H9 (cell line): ENCODE measurements around the gene GRIK3. TPM values are rescaled to one million over a fixed set of nuclear protein-coding genes. Genes with fewer than 3 reads are reported as not detected.

Experiments used
- DNase-seq: peaks from one replicate; pipeline ENCODE4 v3.0.0-alpha.2; 2017
- H2AFZ ChIP-seq: one replicate; pipeline ENCODE4 v1.6.1; 2013; ENCODE audit warnings: mild to moderate bottlenecking, low read length, control low read depth, moderate library complexity
- H2AK5ac ChIP-seq: 2 replicates; pipeline ENCODE4 v1.6.1; 2013; ENCODE audit warnings: low read length, control low read depth, mixed read lengths; ENCODE audit not compliant: insufficient read length
- H2BK120ac ChIP-seq: one replicate; pipeline ENCODE4 v1.6.1; 2013; ENCODE audit warnings: low read depth, mild to moderate bottlenecking, low read length, control low read depth, inconsistent platforms; ENCODE audit not compliant: poor library complexity, severe bottlenecking
- H2BK12ac ChIP-seq: 2 replicates; pipeline ENCODE4 v1.6.1; 2013; ENCODE audit warnings: low read length, control low read depth, mixed read lengths, low read depth; ENCODE audit not compliant: insufficient read length
- H2BK15ac ChIP-seq: 2 replicates; pipeline ENCODE4 v1.6.1; 2013; ENCODE audit warnings: low read depth, low read length, control low read depth
- H2BK20ac ChIP-seq: one replicate; pipeline ENCODE4 v1.6.1; 2013; ENCODE audit warnings: low read depth, mild to moderate bottlenecking, low read length, control low read depth, inconsistent platforms; ENCODE audit not compliant: poor library complexity, severe bottlenecking
- H2BK5ac ChIP-seq: 2 replicates; pipeline ENCODE4 v1.6.1; 2013; ENCODE audit warnings: low read length, control low read depth, mixed read lengths; ENCODE audit not compliant: insufficient read length
- H3K14ac ChIP-seq: 2 replicates; pipeline ENCODE4 v1.6.1; 2013; ENCODE audit warnings: low read length, control low read depth; ENCODE audit not compliant: insufficient read depth
- H3K18ac ChIP-seq: 2 replicates; pipeline ENCODE4 v1.6.1; 2013; ENCODE audit warnings: low read depth, mild to moderate bottlenecking, mixed read lengths, low read length, control low read depth; ENCODE audit not compliant: insufficient read length
- H3K23ac ChIP-seq: 2 replicates; pipeline ENCODE4 v1.6.1; 2013; ENCODE audit warnings: low read length, control low read depth, mixed read lengths, low read depth; ENCODE audit not compliant: insufficient read length
- H3K23me2 ChIP-seq: 2 replicates; pipeline ENCODE4 v1.6.1; 2013; ENCODE audit warnings: low read depth, mild to moderate bottlenecking, mixed read lengths, low read length, control low read depth; ENCODE audit not compliant: insufficient read length, poor library complexity, severe bottlenecking
- H3K27ac ChIP-seq: 2 replicates; pipeline ENCODE4 v1.5.1; 2013; ENCODE audit warnings: low read length, control low read depth, mixed read lengths, low read depth; ENCODE audit not compliant: insufficient read length
- H3K27me3 ChIP-seq: 2 replicates; pipeline ENCODE4 v1.6.1; 2013; ENCODE audit warnings: low read length, control low read depth, inconsistent platforms; ENCODE audit not compliant: insufficient read depth
- H3K4ac ChIP-seq: 2 replicates; pipeline ENCODE4 v1.6.1; 2013; ENCODE audit warnings: low read depth, mild to moderate bottlenecking, control low read depth, inconsistent platforms, low read length, moderate library complexity
- H3K4me1 ChIP-seq: 2 replicates; pipeline ENCODE4 v1.6.1; 2013; ENCODE audit warnings: low read length, control low read depth, inconsistent platforms; ENCODE audit not compliant: insufficient read depth
- H3K4me2 ChIP-seq: 2 replicates; pipeline ENCODE4 v1.6.1; 2013; ENCODE audit warnings: low read length, control low read depth, mixed read lengths; ENCODE audit not compliant: insufficient read length, insufficient read depth
- H3K56ac ChIP-seq: 2 replicates; pipeline ENCODE4 v1.6.1; 2013; ENCODE audit warnings: low read depth, mild to moderate bottlenecking, mixed read lengths, low read length, control low read depth; ENCODE audit not compliant: insufficient read length
- H3K79me1 ChIP-seq: 2 replicates; pipeline ENCODE4 v1.6.1; 2013; ENCODE audit warnings: low read depth, mild to moderate bottlenecking, moderate library complexity, low read length, control low read depth, inconsistent platforms; ENCODE audit not compliant: insufficient read depth, poor library complexity, severe bottlenecking
- H3K79me2 ChIP-seq: 2 replicates; pipeline ENCODE4 v1.6.1; 2013; ENCODE audit warnings: low read length, control low read depth, inconsistent platforms; ENCODE audit not compliant: insufficient read depth
- H3K9ac ChIP-seq: 2 replicates; pipeline ENCODE4 v1.6.1; 2013; ENCODE audit warnings: low read length, control low read depth, mixed read lengths; ENCODE audit not compliant: insufficient read length; ENCODE audit errors: extremely low read depth
- H3K9me3 ChIP-seq: one replicate; pipeline ENCODE4 v1.6.1; 2013; ENCODE audit warnings: low read depth, low read length, inconsistent platforms; ENCODE audit not compliant: control insufficient read depth
- H3T11ph ChIP-seq: one replicate; pipeline ENCODE4 v1.6.1; 2013; ENCODE audit warnings: mild to moderate bottlenecking, low read length, control low read depth, inconsistent platforms
- H4K20me1 ChIP-seq: one replicate; pipeline ENCODE4 v1.6.1; 2013; ENCODE audit not compliant: control insufficient read depth, insufficient read length, insufficient read depth
- H4K5ac ChIP-seq: 2 replicates; pipeline ENCODE4 v1.6.1; 2013; ENCODE audit warnings: low read depth, mild to moderate bottlenecking, mixed read lengths, low read length, control low read depth; ENCODE audit not compliant: insufficient read length
- H4K8ac ChIP-seq: replicated peaks from 2 replicates; pipeline ENCODE4 v1.6.1; 2013; ENCODE audit warnings: low read length, control low read depth, mixed read lengths, low read depth; ENCODE audit not compliant: insufficient read length
- H4K91ac ChIP-seq: 2 replicates; pipeline ENCODE4 v1.6.1; 2013; ENCODE audit warnings: low read depth, mild to moderate bottlenecking, moderate library complexity, mixed read lengths, low read length, control low read depth; ENCODE audit not compliant: insufficient read length
- H3K27ac Mint-ChIP-seq, 3 experiments: 2 replicates in 2 of 3; 3 replicates in 1 of 3; pipeline ENCODE4 v1.8.0; 2020 to 2021; ENCODE audit warnings: mixed read lengths in 3 of 3, mild to moderate bottlenecking in 1 of 3, moderate library complexity in 1 of 3
- H3K27me3 Mint-ChIP-seq: 2 replicates; pipeline ENCODE4 v1.8.0; 2021; ENCODE audit warnings: low read depth, mild to moderate bottlenecking, moderate library complexity, mixed read lengths
- H3K36me3 Mint-ChIP-seq, 3 experiments: 2 replicates in 2 of 3; 3 replicates in 1 of 3; pipeline ENCODE4 v1.8.0; 2020 to 2021; ENCODE audit warnings: low read depth in 3 of 3, mixed read lengths in 3 of 3; ENCODE audit not compliant: insufficient read depth in 1 of 3
- H3K4me1 Mint-ChIP-seq, 2 experiments: 2 replicates each; pipeline ENCODE4 v1.8.0; 2020; ENCODE audit warnings: mixed read lengths in 2 of 2
- H3K4me3 Mint-ChIP-seq, 2 experiments: 2 replicates in 1 of 2; 3 replicates in 1 of 2; pipeline ENCODE4 v1.8.0; 2020 to 2021; ENCODE audit warnings: mild to moderate bottlenecking in 2 of 2, mixed read lengths in 2 of 2, moderate library complexity in 1 of 2
- H3K9me3 Mint-ChIP-seq, 2 experiments: 2 replicates in 1 of 2; 3 replicates in 1 of 2; pipeline ENCODE4 v1.8.0; 2020; ENCODE audit warnings: mild to moderate bottlenecking in 2 of 2, mixed read lengths in 2 of 2, moderate library complexity in 1 of 2
- CTCF ChIP-seq: fragments of 200-600 bp; sonication (generic); conservative IDR thresholded peaks from 3 replicates; pipeline ENCODE4 v1.8.0; 2021; ENCODE audit warnings: antibody characterized with exemption, mild to moderate bottlenecking
- whole genome bisulfite sequencing: extraction: QIAGEN DNeasy Blood & Tissue Kit; methylation state at CpG from one replicate; pipeline ENCODE4 v1.1.7; 2013; ENCODE audit warnings: missing lambda C conversion rate, low lambda C conversion rate, mixed read lengths; ENCODE audit not compliant: insufficient read length; ENCODE audit errors: extremely low coverage; 5-methylcytosine and 5-hydroxymethylcytosine counted together
- total RNA-seq: library from RNA; stranded (reverse); gene quantifications from 2 replicates; pipeline ENCODE4 v1.2.1, GENCODE V29; 2021

Gene GRIK3
- total RNA-seq, 1 experiment from 2014 or later, result 1.7 TPM

- WGBS, result no CpG with 5 or more reads among the region's 10 CpGs
- Histone ChIP-seq H3K23me2 (no peaks in the 10 kb centered on the region), H2AK5ac (no peak overlapping the region), H3K56ac (no peak overlapping the region), H4K91ac (no peak overlapping the region), H3K27ac (no peak overlapping the region), H2BK12ac (no peak overlapping the region), H2BK120ac (no peak overlapping the region), H3K4me2 (no peak overlapping the region), H2BK5ac (no peak overlapping the region), H3K4ac (no peak overlapping the region), H3K9me3 (no peaks in the 10 kb centered on the region), H3K27me3 (no peaks in the 10 kb centered on the region), H3K9ac (no peak overlapping the region), H3K14ac (no peak overlapping the region), H3K79me1 (no peaks in the 10 kb centered on the region), H3T11ph (no peak overlapping the region), H2AFZ (no peak overlapping the region), H2BK15ac (no peak overlapping the region), H3K79me2 (no peaks in the 10 kb centered on the region), H3K18ac (no peak overlapping the region), H3K4me1 (peaks cover 4% of the 10 kb centered on the region; the same call in 1 of the 2 replicates), H3K23ac (no peak overlapping the region), H4K8ac (no peak overlapping the region), H4K5ac (no peak overlapping the region), H2BK20ac (no peak overlapping the region), H4K20me1 (no peaks in the 10 kb centered on the region)
- Mint-ChIP-seq H3K36me3 (no peaks in the 10 kb centered on the region), H3K4me3 (no peak overlapping the region), H3K27ac (peak overlapping the region in 1 of 3 experiments; percentile 38; a peak in 1 of 7 replicates), H3K4me1 (peaks cover 36 to 41% of the 10 kb centered on the region in 2 experiments), H3K27me3 (peaks cover 30% of the 10 kb centered on the region), H3K9me3 (no peaks in the 10 kb centered on the region)
- no peak for DNase-seq
- no peak for TF ChIP-seq CTCF
These were observed 257.1 kb downstream of the GRIK3 start for GRCh38 chr1:36776948-36777831.
